Measurements from ENCODE around the gene DERL2.

Gene DERL2

GRCh38 chr17:5437721-5438317 lies 48.2 kb downstream of the DERL2 start:
- TF ChIP-seq TAF1 (IDR thresholded peaks at IDR 0.05; ENCODE audit: low read depth) (no peak), NFIC (IDR thresholded peaks at IDR 0.05) (no peak), FOXM1 (IDR thresholded peaks at IDR 0.05; ENCODE audit: borderline replicate concordance, low read depth) (no peak), YY1 (IDR thresholded peaks at IDR 0.05; ENCODE audit: low read depth) (no peak), CREB1 (IDR thresholded peaks at IDR 0.05; ENCODE audit: low read depth) (no peak)

DNA sequence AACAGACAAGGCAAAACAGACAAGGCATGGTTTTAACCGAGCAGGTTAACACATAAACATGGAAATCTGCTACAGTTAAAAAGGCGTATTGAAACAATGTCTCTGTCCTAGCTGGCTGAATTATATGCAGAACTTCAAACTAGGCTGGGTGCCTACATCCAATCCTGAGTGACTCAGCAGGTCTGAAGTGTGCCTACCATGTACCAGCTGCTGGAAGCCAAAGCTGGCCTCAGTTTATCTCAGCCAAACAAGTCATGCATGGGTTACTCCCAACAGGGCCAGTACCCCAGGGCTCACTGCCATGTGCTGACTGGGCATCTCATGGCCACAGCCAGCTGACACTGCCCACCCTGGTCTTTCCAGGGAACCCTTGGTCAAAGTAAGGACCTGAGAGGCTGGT lies 51.0 kb downstream of the DERL2 start:
- TF ChIP-seq, protein P1, sequence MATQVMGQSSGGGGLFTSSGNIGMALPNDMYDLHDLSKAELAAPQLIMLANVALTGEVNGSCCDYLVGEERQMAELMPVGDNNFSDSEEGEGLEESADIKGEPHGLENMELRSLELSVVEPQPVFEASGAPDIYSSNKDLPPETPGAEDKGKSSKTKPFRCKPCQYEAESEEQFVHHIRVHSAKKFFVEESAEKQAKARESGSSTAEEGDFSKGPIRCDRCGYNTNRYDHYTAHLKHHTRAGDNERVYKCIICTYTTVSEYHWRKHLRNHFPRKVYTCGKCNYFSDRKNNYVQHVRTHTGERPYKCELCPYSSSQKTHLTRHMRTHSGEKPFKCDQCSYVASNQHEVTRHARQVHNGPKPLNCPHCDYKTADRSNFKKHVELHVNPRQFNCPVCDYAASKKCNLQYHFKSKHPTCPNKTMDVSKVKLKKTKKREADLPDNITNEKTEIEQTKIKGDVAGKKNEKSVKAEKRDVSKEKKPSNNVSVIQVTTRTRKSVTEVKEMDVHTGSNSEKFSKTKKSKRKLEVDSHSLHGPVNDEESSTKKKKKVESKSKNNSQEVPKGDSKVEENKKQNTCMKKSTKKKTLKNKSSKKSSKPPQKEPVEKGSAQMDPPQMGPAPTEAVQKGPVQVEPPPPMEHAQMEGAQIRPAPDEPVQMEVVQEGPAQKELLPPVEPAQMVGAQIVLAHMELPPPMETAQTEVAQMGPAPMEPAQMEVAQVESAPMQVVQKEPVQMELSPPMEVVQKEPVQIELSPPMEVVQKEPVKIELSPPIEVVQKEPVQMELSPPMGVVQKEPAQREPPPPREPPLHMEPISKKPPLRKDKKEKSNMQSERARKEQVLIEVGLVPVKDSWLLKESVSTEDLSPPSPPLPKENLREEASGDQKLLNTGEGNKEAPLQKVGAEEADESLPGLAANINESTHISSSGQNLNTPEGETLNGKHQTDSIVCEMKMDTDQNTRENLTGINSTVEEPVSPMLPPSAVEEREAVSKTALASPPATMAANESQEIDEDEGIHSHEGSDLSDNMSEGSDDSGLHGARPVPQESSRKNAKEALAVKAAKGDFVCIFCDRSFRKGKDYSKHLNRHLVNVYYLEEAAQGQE (IDR thresholded peaks at IDR 0.05; ENCODE audit: low read depth): no peak
- TF ChIP-seq YY1 (IDR thresholded peaks at IDR 0.05; ENCODE audit: low read depth): no peak
- TF ChIP-seq CEBPB (IDR thresholded peaks at IDR 0.05): no peak
- no peak for TF ChIP-seq USF1 (IDR thresholded peaks at IDR 0.05)
- TF ChIP-seq CREB1 (IDR thresholded peaks at IDR 0.05; ENCODE audit: low read depth): no peak
- no peak for TF ChIP-seq EP300 (IDR thresholded peaks at IDR 0.05; ENCODE audit: borderline replicate concordance)
- no peak for TF ChIP-seq TEAD4 (IDR thresholded peaks at IDR 0.05)
- TF ChIP-seq NFIC (IDR thresholded peaks at IDR 0.05): no peak
- TF ChIP-seq FOXM1 (IDR thresholded peaks at IDR 0.05; ENCODE audit: borderline replicate concordance, low read depth): no peak
- no peak for TF ChIP-seq TCF12 (IDR thresholded peaks at IDR 0.05; ENCODE audit: low read depth)
- no peak for TF ChIP-seq RAD21 (IDR thresholded peaks at IDR 0.05; ENCODE audit: low read depth)
- TF ChIP-seq TAF1 (IDR thresholded peaks at IDR 0.05; ENCODE audit: low read depth): no peak

DNA sequence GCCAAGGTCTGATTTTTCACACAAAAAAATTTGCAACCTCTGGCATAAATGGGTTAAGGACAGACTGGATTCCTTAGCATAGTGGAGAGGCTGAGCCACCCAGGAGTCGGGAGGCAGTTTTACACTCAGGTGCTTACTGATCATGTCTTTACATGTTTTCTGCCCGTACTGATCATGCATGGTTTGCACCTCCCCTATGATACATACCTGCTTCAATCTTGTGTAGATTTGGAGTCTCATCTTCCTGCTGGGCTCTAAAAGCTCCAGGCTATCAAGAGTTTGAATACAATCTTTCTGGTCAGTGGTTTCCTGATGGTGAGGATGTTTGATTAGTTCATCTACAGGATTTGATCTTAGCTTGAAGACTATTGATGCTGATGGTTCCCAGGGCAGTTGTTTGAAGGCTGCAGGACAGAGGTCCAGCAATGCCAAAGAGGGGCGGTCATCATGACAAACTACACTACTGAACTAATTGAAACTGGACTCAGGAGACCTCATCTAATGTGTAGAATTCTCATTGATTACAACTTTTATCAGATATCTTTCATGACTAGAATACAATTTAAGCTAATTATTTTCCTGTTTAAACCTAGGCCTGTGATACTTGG lies 53.9 kb downstream of the DERL2 start:
- no peak for TF ChIP-seq RAD21 (IDR thresholded peaks at IDR 0.05; ENCODE audit: low read depth)
- TF ChIP-seq CEBPB (IDR thresholded peaks at IDR 0.05): no peak
- no peak for TF ChIP-seq NFIC (IDR thresholded peaks at IDR 0.05)
- TF ChIP-seq FOXM1 (IDR thresholded peaks at IDR 0.05; ENCODE audit: borderline replicate concordance, low read depth): no peak
- TF ChIP-seq, protein P1 (IDR thresholded peaks at IDR 0.05; ENCODE audit: low read depth): no peak
- TF ChIP-seq EGR1 (IDR thresholded peaks at IDR 0.05): no peak
- TF ChIP-seq TCF12 (IDR thresholded peaks at IDR 0.05; ENCODE audit: low read depth): no peak
- no peak for TF ChIP-seq TAF1 (IDR thresholded peaks at IDR 0.05; ENCODE audit: low read depth)

DNA sequence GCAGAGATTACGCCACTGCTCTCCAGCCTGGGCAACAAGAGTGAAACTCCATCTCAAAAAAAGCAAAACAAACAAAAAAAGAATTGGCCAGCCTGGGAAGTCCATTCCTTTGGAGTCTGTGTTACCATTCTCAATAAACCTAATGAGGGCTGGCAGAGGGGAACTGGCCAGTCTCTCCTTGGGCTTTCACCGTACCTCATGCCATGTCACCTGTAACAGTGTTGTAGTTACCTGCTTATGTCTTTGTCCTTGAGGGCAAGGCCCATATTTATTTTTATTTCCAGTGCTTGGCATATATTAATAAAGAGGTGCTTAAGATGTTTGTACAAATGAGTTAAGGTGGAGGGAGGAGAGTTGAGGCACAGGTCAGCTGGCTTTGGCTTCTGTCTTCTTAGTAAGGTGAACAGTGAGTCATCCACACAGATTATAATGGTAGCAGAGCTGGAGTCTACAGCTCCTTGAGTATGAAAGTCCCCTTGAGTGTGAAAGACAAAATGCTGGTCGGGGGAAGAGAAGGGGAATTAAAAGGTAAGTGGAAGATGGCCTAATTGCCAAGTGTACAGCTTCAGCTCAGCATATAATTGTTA lies 55.5 kb downstream of the DERL2 start:
- TF ChIP-seq EP300 (IDR thresholded peaks at IDR 0.05; ENCODE audit: borderline replicate concordance) (no peak), CREB1 (IDR thresholded peaks at IDR 0.05; ENCODE audit: low read depth) (no peak), RAD21 (IDR thresholded peaks at IDR 0.05; ENCODE audit: low read depth) (no peak), USF1 (IDR thresholded peaks at IDR 0.05) (no peak), TEAD4 (IDR thresholded peaks at IDR 0.05) (no peak), YY1 (IDR thresholded peaks at IDR 0.05; ENCODE audit: low read depth) (no peak), EGR1 (IDR thresholded peaks at IDR 0.05) (no peak), TAF1 (IDR thresholded peaks at IDR 0.05; ENCODE audit: low read depth) (no peak), ZBTB7A (IDR thresholded peaks at IDR 0.05; ENCODE audit: low read depth) (no peak), CEBPB (IDR thresholded peaks at IDR 0.05) (no peak), TCF12 (IDR thresholded peaks at IDR 0.05; ENCODE audit: low read depth) (no peak)
- TF ChIP-seq, protein P2, sequence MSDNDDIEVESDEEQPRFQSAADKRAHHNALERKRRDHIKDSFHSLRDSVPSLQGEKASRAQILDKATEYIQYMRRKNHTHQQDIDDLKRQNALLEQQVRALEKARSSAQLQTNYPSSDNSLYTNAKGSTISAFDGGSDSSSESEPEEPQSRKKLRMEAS (IDR thresholded peaks at IDR 0.05): no peak
- TF ChIP-seq, protein P1 (IDR thresholded peaks at IDR 0.05; ENCODE audit: low read depth): no peak

Data from Ishikawa (cell line).